ENCODE measurements around the gene SPOP. TPM values are rescaled to one million over a fixed set of nuclear protein-coding genes. Genes with fewer than 3 reads are reported as not detected.
"Not testable (repeated sequence)": the region's sequence is repeated elsewhere in the genome, so short reads cannot be mapped to it uniquely, and the experiment has no call there.

SPOP gene
- total and polyA plus RNA-seq, 4 experiments from 2014 or later: 83.1 to 126 (median 98.4) TPM

DNA sequence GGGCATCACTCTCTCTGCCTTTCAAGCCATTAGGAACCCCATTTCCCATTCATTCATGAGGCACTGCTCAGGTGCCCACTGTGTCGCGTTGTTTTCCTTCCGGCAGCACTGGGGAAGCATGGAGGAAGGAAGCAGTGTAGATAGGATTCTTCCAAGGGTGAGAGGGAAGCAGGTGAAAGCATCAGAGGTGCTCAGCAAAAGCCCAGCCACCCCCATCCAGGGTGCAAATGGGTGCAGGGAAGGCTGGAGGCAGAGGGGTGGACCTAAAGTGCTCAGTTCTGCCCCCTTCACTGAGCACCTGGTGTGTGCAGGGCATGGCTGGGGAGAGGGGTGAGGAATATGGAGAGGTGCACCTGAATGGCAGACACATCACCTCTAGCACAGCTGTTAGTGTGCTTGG, 105.7 kb downstream of the SPOP start:
- Mint-ChIP-seq H3K36me3 (no peaks in the 10 kb centered on the region), H3K27me3 (peaks cover 13 to 19% of the 10 kb centered on the region in 2 donors), H3K4me1 (peaks cover 4 to 29% (median 22%) of the 10 kb centered on the region in 4 donors), H3K4me3 (peak overlapping the region in 2 of 8 donors; percentile 11 to 20), H3K27ac (peak overlapping the region in 2 of 7 donors; percentile 48 to 55), H3K9me3 (no peaks in the 10 kb centered on the region)
- no peak overlapping the region for H3K4me3 ChIP-seq (ENCODE audit: low read length in 2 of 2)
- no peaks in the 10 kb centered on the region for H3K36me3 ChIP-seq (ENCODE audit: insufficient read depth, low read length)
- ChIA-PET CTCF (ENCODE audit: partially characterized antibody) (interaction anchor here (1.1 to 11.9 kb wide), 7 partner anchors 17 to 304 kb away, joined by 3 to 219 read pairs (median 5); partner anchors contain the start of gene SLC35B1), POLR2A (ENCODE audit: partially characterized antibody) (no interaction called here)
- intact Hi-C loops (cut with micrococcal nuclease): no loop called here
- H3K27ac ChIP-seq (ENCODE audit: low read depth, low read length): no peak overlapping the region
- H3K4me1 ChIP-seq (ENCODE audit: insufficient read depth, low read length): peaks cover 27% of the 10 kb centered on the region
- H3K27me3 ChIP-seq (ENCODE audit: insufficient read depth, low read length): peaks cover 11% of the 10 kb centered on the region
- DNase-seq: no peak
- H3K9me3 ChIP-seq (ENCODE audit: control insufficient read depth in 1 of 2, low read length in 2 of 2): no peaks in the 10 kb centered on the region

DNA sequence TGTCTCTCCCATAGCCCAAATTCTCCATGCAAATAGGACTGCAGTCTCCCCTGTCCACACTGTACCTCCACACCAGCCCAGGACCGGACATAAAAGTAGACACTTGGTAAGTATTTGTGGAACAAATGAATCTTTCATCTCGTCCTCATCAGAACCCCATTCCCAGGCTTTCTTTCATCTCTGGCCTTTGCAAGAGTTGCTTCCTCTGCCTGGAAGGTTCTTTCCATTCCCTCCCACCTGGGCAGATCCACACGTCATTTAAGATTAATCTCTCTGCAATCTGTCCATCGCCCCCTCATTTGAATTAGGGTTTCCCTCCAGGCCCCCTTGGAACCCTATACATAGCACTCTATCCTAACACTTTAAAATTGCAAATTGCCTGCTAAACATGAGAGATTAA, 106.1 kb downstream of the SPOP start:
- peak overlapping the region in 2 of 7 donors; percentile 48 to 88 for H3K27ac Mint-ChIP-seq
- H3K36me3 Mint-ChIP-seq: no peaks in the 10 kb centered on the region
- POLR2A ChIA-PET (ENCODE audit: partially characterized antibody): interaction anchor here (1.2 to 4.4 kb wide), 2 partner anchors 106 to 124 kb away, joined by 4 to 28 read pairs; partner anchors contain the start of gene SPOP
- CTCF ChIA-PET (ENCODE audit: partially characterized antibody): interaction anchor here (0.7 to 11.9 kb wide), 11 partner anchors 15 to 522 kb away, joined by 3 to 219 read pairs (median 5); partner anchors contain the start of gene SLC35B1
- Histone ChIP-seq H3K27ac (ENCODE audit: low read depth, low read length) (no peak overlapping the region), H3K27me3 (ENCODE audit: insufficient read depth, low read length) (peaks cover 7% of the 10 kb centered on the region), H3K4me1 (ENCODE audit: insufficient read depth, low read length) (peaks cover 23% of the 10 kb centered on the region), H3K36me3 (ENCODE audit: insufficient read depth, low read length) (no peaks in the 10 kb centered on the region), H3K4me3 (ENCODE audit: low read length in 2 of 2) (no peak overlapping the region), H3K9me3 (ENCODE audit: control insufficient read depth in 1 of 2, low read length in 2 of 2) (no peaks in the 10 kb centered on the region)
- H3K4me1 Mint-ChIP-seq: peaks cover 4 to 24% (median 19%) of the 10 kb centered on the region in 4 donors
- DNase-seq: no peak
- intact Hi-C loops (cut with micrococcal nuclease): loop anchor here (2.0 kb wide), 1 partner anchor 217 kb away; the partner anchor contains the start of gene KAT7
- H3K27me3 Mint-ChIP-seq: peaks cover 10 to 17% of the 10 kb centered on the region in 2 donors
- H3K4me3 Mint-ChIP-seq: peak overlapping the region in 4 of 8 donors; percentile 1 to 86 (median 16)
- H3K9me3 Mint-ChIP-seq: no peaks in the 10 kb centered on the region

GRCh38 chr17:49571283-49571682, 106.6 kb downstream of the SPOP start:
- Mint-ChIP-seq H3K36me3 (no peaks in the 10 kb centered on the region), H3K27me3 (peaks cover 10 to 17% of the 10 kb centered on the region in 2 donors), H3K4me1 (peaks cover 4 to 23% (median 19%) of the 10 kb centered on the region in 4 donors), H3K9me3 (no peaks in the 10 kb centered on the region), H3K4me3 (peak overlapping the region in 7 of 8 donors; percentile 1 to 86 (median 53)), H3K27ac (peak overlapping the region in 1 of 7 donors; percentile 88)
- no peaks in the 10 kb centered on the region for H3K36me3 ChIP-seq (ENCODE audit: insufficient read depth, low read length)
- no peak for DNase-seq
- H3K4me3 ChIP-seq (ENCODE audit: low read length in 2 of 2): no peak overlapping the region
- intact Hi-C loops (cut with micrococcal nuclease): loop anchor here (2.0 kb wide), 1 partner anchor 218 kb away; the partner anchor contains the start of gene KAT7
- H3K27ac ChIP-seq (ENCODE audit: low read depth, low read length): no peak overlapping the region
- ChIA-PET POLR2A (ENCODE audit: partially characterized antibody) (interaction anchor here (1.2 to 4.4 kb wide), 2 partner anchors 106 to 124 kb away, joined by 4 to 28 read pairs; partner anchors contain the start of gene SPOP), CTCF (ENCODE audit: partially characterized antibody) (interaction anchor here (0.7 to 11.9 kb wide), 12 partner anchors 15 to 523 kb away, joined by 3 to 219 read pairs (median 5); partner anchors contain the start of gene SLC35B1)
- no peaks in the 10 kb centered on the region for H3K9me3 ChIP-seq (ENCODE audit: control insufficient read depth in 1 of 2, low read length in 2 of 2)
- peaks cover 7% of the 10 kb centered on the region for H3K27me3 ChIP-seq (ENCODE audit: insufficient read depth, low read length)
- H3K4me1 ChIP-seq (ENCODE audit: insufficient read depth, low read length): peaks cover 18% of the 10 kb centered on the region

DNA sequence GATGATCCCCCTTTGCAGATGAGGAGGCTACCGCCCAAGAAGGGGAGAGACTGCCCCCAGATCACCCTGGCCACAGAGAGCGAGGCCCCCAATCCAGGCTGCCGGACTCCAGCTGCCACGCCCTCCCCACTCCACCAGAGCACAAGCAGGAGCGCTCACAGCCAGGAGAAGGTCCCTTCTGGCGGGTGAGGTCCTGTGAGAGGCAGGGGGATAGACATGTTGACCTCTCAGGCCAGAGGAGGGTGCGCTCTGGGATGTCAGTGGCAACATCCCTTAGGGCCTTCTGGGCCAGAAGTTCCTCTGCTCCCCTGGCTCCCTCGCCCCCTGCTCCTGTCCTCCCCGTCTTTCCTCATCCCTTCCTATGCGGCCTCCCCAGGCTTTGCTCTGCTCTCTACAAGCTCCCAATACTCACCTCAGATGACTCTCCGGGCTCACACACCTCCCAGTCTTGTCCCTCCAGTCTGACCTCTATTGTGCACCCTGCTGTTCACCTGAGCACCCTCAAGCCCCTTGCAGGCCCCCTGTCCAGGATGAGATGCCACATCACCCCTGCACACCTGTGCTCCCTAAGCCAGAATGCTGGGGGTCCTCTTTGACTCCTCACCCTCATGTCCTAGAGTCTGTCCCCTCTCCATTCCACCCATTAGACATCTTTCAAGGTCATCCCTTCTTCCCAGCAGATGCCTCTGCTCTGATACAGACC, 107.2 kb downstream of the SPOP start:
- POLR2A ChIA-PET (ENCODE audit: partially characterized antibody): interaction anchor here (0.7 to 4.4 kb wide), 10 partner anchors 107 to 218 kb away, joined by 3 to 28 read pairs (median 4); partner anchors contain the start of genes FAM117A, KAT7, PHB1 and SLC35B1
- Histone ChIP-seq H3K27me3 (ENCODE audit: insufficient read depth, low read length) (peaks cover 7% of the 10 kb centered on the region), H3K4me1 (ENCODE audit: insufficient read depth, low read length) (peaks cover 13% of the 10 kb centered on the region), H3K36me3 (ENCODE audit: insufficient read depth, low read length) (no peaks in the 10 kb centered on the region), H3K4me3 (ENCODE audit: low read length in 2 of 2) (no peak overlapping the region), H3K9me3 (ENCODE audit: control insufficient read depth in 1 of 2, low read length in 2 of 2) (no peaks in the 10 kb centered on the region), H3K27ac (ENCODE audit: low read depth, low read length) (no peak overlapping the region)
- Mint-ChIP-seq H3K27me3 (peaks cover 14 to 18% of the 10 kb centered on the region in 2 donors), H3K4me3 (peak overlapping the region; percentile 52 to 96 (median 80)), H3K4me1 (peaks cover 7 to 29% (median 19%) of the 10 kb centered on the region in 4 donors), H3K36me3 (no peaks in the 10 kb centered on the region), H3K9me3 (no peaks in the 10 kb centered on the region), H3K27ac (peak overlapping the region in 2 of 7 donors; percentile 87 to 88)
- CTCF ChIA-PET (ENCODE audit: partially characterized antibody): interaction anchor here (0.6 to 11.9 kb wide), 28 partner anchors 9 to 523 kb away, joined by 3 to 219 read pairs (median 5); partner anchors contain the start of gene SLC35B1
- intact Hi-C loops (cut with micrococcal nuclease): loop anchor here (1.0 to 2.0 kb wide), 5 partner anchors 108 to 218 kb away; partner anchors contain the start of genes KAT7 and SPOP
- DNase-seq: no peak

- H3K27me3 ChIP-seq (ENCODE audit: insufficient read depth, low read length); H3K36me3 Mint-ChIP-seq; H3K9me3 ChIP-seq (ENCODE audit: control insufficient read depth in 1 of 2, low read length in 2 of 2); H3K4me3 ChIP-seq (ENCODE audit: low read length in 2 of 2); H3K27ac ChIP-seq (ENCODE audit: low read depth, low read length); H3K4me1 ChIP-seq (ENCODE audit: insufficient read depth, low read length); H3K9me3 Mint-ChIP-seq; H3K36me3 ChIP-seq (ENCODE audit: insufficient read depth, low read length); DNase-seq: not testable (repeated sequence)
- CTCF ChIA-PET (ENCODE audit: partially characterized antibody): interaction anchor here (1.1 to 11.9 kb wide), 6 partner anchors 115 to 429 kb away, joined by 3 to 219 read pairs (median 20); partner anchors contain the start of gene SLC35B1
- H3K4me1 Mint-ChIP-seq: peaks cover 8 to 29% (median 19%) of the 10 kb centered on the region in 4 donors
- H3K4me3 Mint-ChIP-seq: peak overlapping the region in 2 of 8 donors; percentile 55 to 82
- POLR2A ChIA-PET (ENCODE audit: partially characterized antibody): interaction anchor here (1.5 to 4.4 kb wide), 2 partner anchors 127 to 283 kb away, joined by 4 to 28 read pairs; no protein-coding TSS in a partner anchor
- intact Hi-C loops (cut with micrococcal nuclease): loop anchor here (1.0 kb wide), 2 partner anchors 283 to 430 kb away; no protein-coding TSS in a partner anchor
- H3K27ac Mint-ChIP-seq: peak overlapping the region in 1 of 7 donors; percentile 54
- peaks cover 12 to 14% of the 10 kb centered on the region in 2 donors for H3K27me3 Mint-ChIP-seq
Observed at GRCh38 chr17:49568695-49569047, 109.2 kb downstream of the SPOP start.

- CTCF ChIA-PET (ENCODE audit: partially characterized antibody): interaction anchor here (0.6 to 11.9 kb wide), 19 partner anchors 8 to 430 kb away, joined by 3 to 219 read pairs (median 3); partner anchors contain the start of genes KAT7, NXPH3 and SLC35B1
- POLR2A ChIA-PET (ENCODE audit: partially characterized antibody): interaction anchor here (0.6 to 4.4 kb wide), 3 partner anchors 108 to 284 kb away, joined by 3 to 28 read pairs (median 3); no protein-coding TSS in a partner anchor
- Mint-ChIP-seq H3K27me3 (peaks cover 6 to 11% of the 10 kb centered on the region in 2 donors), H3K36me3 (no peaks in the 10 kb centered on the region), H3K4me1 (peaks cover 8 to 29% (median 19%) of the 10 kb centered on the region in 4 donors), H3K27ac (peak overlapping the region in 2 of 7 donors; percentile 46 to 54), H3K4me3 (peak overlapping the region; percentile 28 to 82 (median 60)), H3K9me3 (no peaks in the 10 kb centered on the region)
- intact Hi-C loops (cut with micrococcal nuclease): loop anchor here (1.0 kb wide), 2 partner anchors 283 to 430 kb away; no protein-coding TSS in a partner anchor
- Histone ChIP-seq H3K4me1 (ENCODE audit: insufficient read depth, low read length) (peaks cover 10% of the 10 kb centered on the region), H3K4me3 (ENCODE audit: low read length in 2 of 2) (peak overlapping the region in 1 of 2 donors; percentile 56), H3K9me3 (ENCODE audit: control insufficient read depth in 1 of 2, low read length in 2 of 2) (no peaks in the 10 kb centered on the region), H3K27me3 (ENCODE audit: insufficient read depth, low read length) (no peaks in the 10 kb centered on the region), H3K27ac (ENCODE audit: low read depth, low read length) (no peak overlapping the region), H3K36me3 (ENCODE audit: insufficient read depth, low read length) (no peaks in the 10 kb centered on the region)
- peak; percentile 68 to 77 (median 74) for DNase-seq
Observed at GRCh38 chr17:49567871-49568694, 109.8 kb downstream of the SPOP start.

Measured in CD4-positive, alpha-beta memory T cell (primary cell).